GM12892 (cell line): ENCODE measurements around the gene PLA2G2F.

Experiments used
- POLR2A ChIP-seq: IDR thresholded peaks from 2 replicates; pipeline ENCODE4 v1.6.1; 2011; ENCODE audit warnings: low read depth, low read length, control low read depth
- TAF1 ChIP-seq: IDR thresholded peaks from 2 replicates; pipeline ENCODE4 v1.6.1; 2011; ENCODE audit warnings: low read depth, mild to moderate bottlenecking, control low read depth, low read length, borderline replicate concordance

- TF ChIP-seq POLR2A (no peak), TAF1 (no peak)
Measured at GRCh38 chr1:20167126-20167525, 28.0 kb downstream of the PLA2G2F start.
